GM21825 (cell line): ENCODE results near the gene ANTXR2.
A peak's percentile ranks its signal among the peaks of the same experiment; 100 is the strongest.
"Not testable (repeated sequence)": the region's sequence is repeated elsewhere in the genome, so short reads cannot be mapped to it uniquely, and the experiment has no call there.

Source experiments
- ATAC-seq: cut with Tn5 transposase; IDR thresholded peaks from one replicate; pipeline ENCODE4 v1.9.1; 2021; ENCODE audit warnings: mild to moderate bottlenecking, moderate library complexity; ENCODE audit not compliant: unreplicated experiment

The ANTXR2 gene

GRCh38 chr4:80072744-80073472 lies at the start of gene ANTXR2:
Gene ANTXR2, minus strand, starts transcription at chr4:80073229. Its CDS starts 669 bp downstream, at chr4:80072560.
- ATAC-seq, result peak; percentile 63

- not testable (repeated sequence) for ATAC-seq
Measured at GRCh38 chr4:80121815-80122214, 48.8 kb upstream of the ANTXR2 start.

- ATAC-seq, result not testable (repeated sequence)
Measured at GRCh38 chr4:80119620-80120019, 46.6 kb upstream of the ANTXR2 start.

- no peak for ATAC-seq
Measured at GRCh38 chr4:80116516-80116915, 43.5 kb upstream of the ANTXR2 start.

- no peak for ATAC-seq
Measured at GRCh38 chr4:80115368-80116181, 42.5 kb upstream of the ANTXR2 start.

- ATAC-seq, result no peak
Measured at GRCh38 chr4:80114732-80115265, 41.8 kb upstream of the ANTXR2 start.

- ATAC-seq, result no peak
Measured at GRCh38 chr4:80113615-80114014, 40.6 kb upstream of the ANTXR2 start.

- ATAC-seq, result no peak
Measured at GRCh38 chr4:80112236-80112635, 39.2 kb upstream of the ANTXR2 start.

GRCh38 chr4:80111276-80111675 lies 38.2 kb upstream of the ANTXR2 start:
- ATAC-seq, result no peak

- no peak for ATAC-seq
Measured at GRCh38 chr4:80107374-80107773, 34.3 kb upstream of the ANTXR2 start.

GRCh38 chr4:80104927-80105326 lies 31.9 kb upstream of the ANTXR2 start:
- ATAC-seq, result no peak

- no peak for ATAC-seq
Measured at GRCh38 chr4:80103629-80104028, 30.6 kb upstream of the ANTXR2 start.

GRCh38 chr4:80101792-80102116 lies 28.7 kb upstream of the ANTXR2 start:
- ATAC-seq, result no peak

GRCh38 chr4:80101071-80101791 lies 28.2 kb upstream of the ANTXR2 start:
- ATAC-seq, result no peak

GRCh38 chr4:80099671-80100070 lies 26.6 kb upstream of the ANTXR2 start:
- ATAC-seq, result no peak

- no peak for ATAC-seq
Measured at GRCh38 chr4:80098635-80099034, 25.6 kb upstream of the ANTXR2 start.

GRCh38 chr4:80097400-80098177 lies 24.6 kb upstream of the ANTXR2 start:
- no peak for ATAC-seq

GRCh38 chr4:80096175-80096850 lies 23.3 kb upstream of the ANTXR2 start:
- ATAC-seq, result no peak

- no peak for ATAC-seq
Measured at GRCh38 chr4:80094191-80094590, 21.2 kb upstream of the ANTXR2 start.

- ATAC-seq, result no peak
Measured at GRCh38 chr4:80093563-80093962, 20.5 kb upstream of the ANTXR2 start.
